Fibroblast of villous mesenchyme (primary cell): ENCODE measurements around the gene ZBTB9. TPM values are rescaled to one million over a fixed set of nuclear protein-coding genes. Genes with fewer than 3 reads are reported as not detected.
A peak's percentile ranks its signal among the peaks of the same experiment; 100 is the strongest.

Experiments used
- DNase-seq: peaks from one replicate; pipeline ENCODE4 v3.0.0-alpha.2; 2010; ENCODE audit warnings: low read depth
- H3K4me3 ChIP-seq: 2 replicates; pipeline ENCODE4 v1.5.1; 2011; ENCODE audit warnings: low read depth, mild to moderate bottlenecking, low read length
- total RNA-seq: library from RNA; depleted of rRNA; stranded (reverse); fragments of >200 nt; gene quantifications from 2 replicates; pipeline ENCODE4 v1.2.3, GENCODE V29; 2012
- TF ChIP-seq, protein P1 (sequence below): IDR thresholded peaks from 2 replicates; pipeline ENCODE4 v1.5.1; 2012; ENCODE audit warnings: low read depth, mild to moderate bottlenecking, low read length; ENCODE audit not compliant: insufficient read depth

Gene ZBTB9
- total RNA-seq, 1 donor = 4.7 TPM

DNA sequence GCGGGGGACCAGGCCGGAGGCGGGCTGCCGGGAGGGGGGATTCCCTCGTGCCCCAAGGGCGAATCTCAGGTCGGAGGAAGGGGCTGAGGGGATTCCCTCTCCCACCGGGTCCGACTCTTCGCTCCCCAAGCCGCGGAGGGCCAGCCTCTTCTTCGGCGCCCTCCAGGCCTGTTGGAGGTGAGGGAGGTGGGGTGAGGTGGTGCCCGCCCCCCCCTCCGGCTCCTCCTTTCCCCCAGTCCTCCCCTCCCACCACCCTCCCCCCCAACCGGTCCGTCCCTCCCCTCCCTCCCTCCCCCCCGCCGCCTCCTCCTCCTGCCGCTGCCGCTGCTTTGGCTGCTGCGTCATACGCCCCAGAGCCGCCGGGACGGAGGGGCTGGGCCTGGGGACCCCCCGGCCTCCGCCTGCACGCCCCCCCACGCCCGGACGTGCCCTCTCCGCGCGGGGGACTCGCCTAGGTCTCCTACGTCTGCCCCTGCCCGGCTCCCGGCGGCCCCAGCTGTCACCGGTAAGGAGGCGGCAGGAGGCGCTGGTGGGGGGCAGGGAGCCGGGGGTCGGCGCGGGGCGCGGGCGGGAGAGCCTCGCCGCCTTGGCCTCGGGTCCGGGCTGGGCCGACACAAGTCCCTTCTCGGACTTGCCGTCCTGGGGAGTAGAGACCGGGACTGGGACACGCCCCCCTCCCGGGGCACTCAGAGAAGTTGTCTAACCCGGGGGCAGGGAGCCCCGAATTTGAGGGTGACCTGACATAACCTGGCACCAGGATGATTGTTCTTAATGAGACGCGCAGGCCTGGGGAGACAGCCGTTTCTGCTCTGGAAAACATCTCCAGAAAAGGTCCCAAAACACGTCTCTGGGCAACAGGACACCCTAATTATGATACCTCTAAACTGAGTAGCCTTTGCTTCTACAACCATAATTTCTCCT, 43.4 kb upstream of the ZBTB9 start, which contains the start of gene PHF1:
Gene PHF1 (plus strand): TSS at position 304 of the 921 bp plus-strand sequence. CDS start 1,250 bp downstream, outside the sequence.
- DNase-seq = peak; percentile 86
- peak within 1 kb of the TSS; percentile 79 for H3K4me3 ChIP-seq
- TF ChIP-seq, protein P1, sequence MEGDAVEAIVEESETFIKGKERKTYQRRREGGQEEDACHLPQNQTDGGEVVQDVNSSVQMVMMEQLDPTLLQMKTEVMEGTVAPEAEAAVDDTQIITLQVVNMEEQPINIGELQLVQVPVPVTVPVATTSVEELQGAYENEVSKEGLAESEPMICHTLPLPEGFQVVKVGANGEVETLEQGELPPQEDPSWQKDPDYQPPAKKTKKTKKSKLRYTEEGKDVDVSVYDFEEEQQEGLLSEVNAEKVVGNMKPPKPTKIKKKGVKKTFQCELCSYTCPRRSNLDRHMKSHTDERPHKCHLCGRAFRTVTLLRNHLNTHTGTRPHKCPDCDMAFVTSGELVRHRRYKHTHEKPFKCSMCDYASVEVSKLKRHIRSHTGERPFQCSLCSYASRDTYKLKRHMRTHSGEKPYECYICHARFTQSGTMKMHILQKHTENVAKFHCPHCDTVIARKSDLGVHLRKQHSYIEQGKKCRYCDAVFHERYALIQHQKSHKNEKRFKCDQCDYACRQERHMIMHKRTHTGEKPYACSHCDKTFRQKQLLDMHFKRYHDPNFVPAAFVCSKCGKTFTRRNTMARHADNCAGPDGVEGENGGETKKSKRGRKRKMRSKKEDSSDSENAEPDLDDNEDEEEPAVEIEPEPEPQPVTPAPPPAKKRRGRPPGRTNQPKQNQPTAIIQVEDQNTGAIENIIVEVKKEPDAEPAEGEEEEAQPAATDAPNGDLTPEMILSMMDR = peak; percentile 4

DNA sequence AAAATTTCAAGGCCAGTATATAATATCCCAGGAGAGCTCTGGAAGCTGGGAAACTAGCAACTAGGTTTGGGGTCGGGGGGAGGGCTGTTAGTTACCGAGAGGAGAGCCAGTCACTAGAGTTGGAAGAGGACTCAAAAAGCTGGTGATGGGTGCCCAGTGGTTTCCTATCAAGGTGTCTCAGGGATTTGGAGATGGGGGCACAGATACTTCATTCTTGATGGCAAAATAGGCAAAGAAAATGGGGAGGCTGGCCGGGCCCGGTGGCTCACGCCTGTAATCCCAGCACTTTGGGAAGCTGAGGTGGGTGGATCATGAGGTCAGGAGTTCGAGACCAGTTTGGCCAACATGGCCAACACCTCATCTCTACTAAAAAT, 42.8 kb upstream of the ZBTB9 start:
- TF ChIP-seq, protein P1 = no peak
- H3K4me3 ChIP-seq = peak overlapping the region; percentile 79
- DNase-seq = no peak

DNA sequence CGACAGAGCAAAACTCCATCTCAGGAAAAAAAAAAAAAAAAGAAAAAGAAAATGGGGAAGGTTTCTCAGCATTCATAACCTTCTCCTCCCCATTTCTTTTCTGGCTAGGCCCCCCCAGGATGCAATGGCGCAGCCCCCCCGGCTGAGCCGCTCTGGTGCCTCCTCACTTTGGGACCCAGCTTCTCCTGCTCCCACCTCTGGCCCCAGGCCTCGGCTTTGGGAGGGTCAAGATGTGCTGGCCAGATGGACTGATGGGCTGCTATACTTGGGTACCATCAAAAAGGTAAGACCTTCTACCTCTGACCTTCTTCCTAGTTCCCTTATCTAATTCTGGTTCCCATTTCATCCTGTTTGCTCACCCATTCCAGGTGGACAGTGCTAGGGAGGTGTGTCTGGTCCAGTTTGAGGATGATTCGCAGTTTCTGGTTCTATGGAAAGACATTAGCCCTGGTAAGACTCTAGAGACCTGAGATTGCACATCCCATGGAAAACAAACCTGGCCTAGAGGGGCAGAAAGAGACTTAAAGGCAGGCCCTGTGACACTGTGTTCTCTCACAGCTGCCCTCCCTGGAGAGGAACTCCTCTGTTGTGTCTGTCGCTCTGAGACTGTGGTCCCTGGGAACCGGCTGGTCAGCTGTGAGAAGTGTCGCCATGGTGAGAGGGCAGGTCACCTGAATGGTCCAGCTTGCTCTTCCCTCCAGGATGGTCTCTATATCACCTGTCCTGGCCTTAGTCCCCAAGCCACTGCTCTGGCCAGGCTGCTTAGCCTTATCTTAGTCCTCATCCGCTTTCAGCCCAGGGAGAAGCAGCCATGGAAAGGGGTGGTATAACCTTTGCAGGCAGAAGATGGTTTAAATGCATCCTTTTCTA, 42.0 kb upstream of the ZBTB9 start:
- TF ChIP-seq, protein P1 = no peak
- DNase-seq = no peak

DNA sequence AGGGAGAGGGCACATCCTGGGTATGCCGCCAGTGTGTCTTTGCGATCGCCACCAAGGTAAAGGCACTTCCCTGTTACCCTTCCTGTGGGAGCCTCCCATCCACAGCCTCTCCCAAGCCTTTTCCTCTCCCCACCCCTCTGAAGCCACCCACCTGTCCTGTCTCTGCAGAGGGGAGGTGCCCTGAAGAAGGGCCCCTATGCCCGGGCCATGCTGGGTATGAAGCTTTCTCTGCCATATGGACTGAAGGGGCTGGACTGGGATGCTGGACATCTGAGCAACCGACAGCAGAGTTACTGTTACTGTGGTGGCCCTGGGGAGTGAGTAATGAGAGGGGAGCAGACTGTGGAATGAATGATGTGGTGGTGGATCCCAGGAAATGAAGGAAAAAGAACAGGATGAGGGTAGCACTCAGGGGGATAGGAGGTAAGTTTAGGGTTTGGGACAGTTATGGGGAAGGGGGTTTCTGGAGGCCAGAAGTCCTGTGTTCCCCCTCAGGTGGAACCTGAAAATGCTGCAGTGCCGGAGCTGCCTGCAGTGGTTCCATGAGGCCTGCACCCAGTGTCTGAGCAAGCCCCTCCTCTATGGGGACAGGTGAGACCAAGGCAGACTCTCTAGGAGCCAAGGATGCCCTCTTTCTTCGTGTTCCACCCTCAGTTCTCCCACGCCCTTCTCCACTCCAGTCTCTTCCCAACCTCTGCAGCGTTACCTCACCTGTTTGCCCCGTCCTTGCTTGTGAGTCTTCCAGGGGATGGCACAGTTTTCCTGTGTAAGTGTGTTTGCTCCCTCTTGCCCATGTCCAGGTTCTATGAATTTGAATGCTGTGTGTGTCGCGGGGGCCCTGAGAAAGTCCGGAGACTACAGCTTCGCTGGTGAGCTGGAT, 40.9 kb upstream of the ZBTB9 start:
- no peak overlapping the region for H3K4me3 ChIP-seq
- TF ChIP-seq, protein P1 = no peak

More for the DNA sequence above, 42.0 kb upstream of the ZBTB9 start:
- H3K4me3 ChIP-seq = peak overlapping the region; percentile 79

DNA sequence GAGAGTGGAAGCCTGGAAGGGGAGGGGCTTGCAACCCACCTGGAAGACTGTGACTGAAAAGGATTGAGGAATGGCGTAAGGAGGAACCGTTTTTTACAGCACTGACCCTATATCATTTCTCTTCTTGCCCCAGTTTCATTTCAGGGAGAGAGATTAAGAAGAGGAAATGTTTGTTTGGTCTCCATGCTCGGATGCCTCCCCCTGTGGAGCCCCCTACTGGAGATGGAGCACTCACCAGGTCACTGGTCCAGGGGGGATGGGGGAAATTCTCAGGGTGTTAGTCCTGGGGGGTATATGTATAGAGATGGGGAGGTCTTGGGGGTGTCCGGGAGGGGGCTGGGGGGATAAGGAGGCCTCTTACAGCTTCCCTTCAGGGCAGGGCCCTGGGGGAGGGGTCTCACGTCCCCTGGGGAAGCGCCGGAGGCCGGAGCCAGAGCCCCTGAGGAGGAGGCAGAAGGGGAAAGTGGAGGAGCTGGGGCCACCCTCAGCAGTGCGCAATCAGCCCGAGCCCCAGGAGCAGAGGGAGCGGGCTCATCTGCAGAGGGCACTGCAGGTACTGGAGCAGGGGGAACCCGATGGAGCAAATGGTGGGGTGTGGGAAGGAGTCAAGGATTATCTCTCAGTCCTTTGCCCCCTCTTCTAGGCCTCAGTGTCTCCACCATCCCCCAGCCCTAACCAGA, 39.6 kb upstream of the ZBTB9 start:
- no peak overlapping the region for H3K4me3 ChIP-seq
- DNase-seq = no peak

More for the DNA sequence above, 40.9 kb upstream of the ZBTB9 start:
- no peak for DNase-seq

More for the DNA sequence above, 39.6 kb upstream of the ZBTB9 start:
- TF ChIP-seq, protein P1 = peak; percentile 53
